Activated CD8-positive, alpha-beta memory T cell treated with anti-CD3 and anti-CD28 coated beads, Interleukin-2, amount 10 ng/mL, durations not matched to agents 7 days and 5 days (primary cell): ENCODE measurements around the gene ITGB1. TPM values are rescaled to one million over a fixed set of nuclear protein-coding genes. Genes with fewer than 3 reads are reported as not detected.
A peak's percentile ranks its signal among the peaks of the same experiment; 100 is the strongest.

ENCODE experiments used
- ATAC-seq: fragments of 150-1000 bp; cut with Tn5 transposase; one replicate; pipeline ENCODE4 v1.10.0; 2021; ENCODE audit warnings: moderate library complexity
- CTCF ChIA-PET: fragments of 350-600 bp; sonication (Branson Sonifier 250); formaldehyde crosslinking; loops from one replicate; lab custom pipeline; 2021; ENCODE audit warnings: antibody characterized with exemption; lab: Charles Lee
- DNase-seq: peaks from one replicate; pipeline ENCODE4 v3.0.0-alpha.2; 2020
- H3K27ac Mint-ChIP-seq: one replicate; pipeline ENCODE4 v1.8.0; 2021; ENCODE audit warnings: mild to moderate bottlenecking, mixed read lengths
- H3K27me3 Mint-ChIP-seq: one replicate; pipeline ENCODE4 v1.8.0; 2021; ENCODE audit warnings: mixed read lengths
- H3K36me3 Mint-ChIP-seq: one replicate; pipeline ENCODE4 v1.8.0; 2021; ENCODE audit warnings: mild to moderate bottlenecking, mixed read lengths
- H3K4me1 Mint-ChIP-seq: one replicate; pipeline ENCODE4 v1.8.0; 2021; ENCODE audit warnings: mixed read lengths
- H3K4me3 Mint-ChIP-seq: one replicate; pipeline ENCODE4 v1.8.0; 2021; ENCODE audit warnings: mild to moderate bottlenecking, moderate library complexity, mixed read lengths
- H3K9me3 Mint-ChIP-seq: one replicate; pipeline ENCODE4 v1.8.0; 2022; ENCODE audit warnings: low read depth, mixed read lengths
- total RNA-seq, 2 experiments: library from RNA; stranded (reverse); gene quantifications; one replicate each; pipeline ENCODE4 v1.2.3, GENCODE V29; 2021

Gene ITGB1
- total RNA-seq, 2 experiments from 2014 or later, result 54.2 to 59.9 TPM

- H3K4me3 Mint-ChIP-seq, result no peak overlapping the region
- no peak for ATAC-seq
- H3K36me3 Mint-ChIP-seq, result no peaks in the 10 kb centered on the region
- H3K4me1 Mint-ChIP-seq, result peaks cover 36% of the 10 kb centered on the region
- no peaks in the 10 kb centered on the region for H3K27me3 Mint-ChIP-seq
- no peak overlapping the region for H3K27ac Mint-ChIP-seq
- no peaks in the 10 kb centered on the region for H3K9me3 Mint-ChIP-seq
- no peak for DNase-seq
- CTCF ChIA-PET, result no interaction called here
These were observed 18.3 kb upstream of the ITGB1 start for GRCh38 chr10:32976338-32976737.

GRCh38 chr10:32972929-32973328, 14.9 kb upstream of the ITGB1 start:
- Mint-ChIP-seq H3K27me3 (no peaks in the 10 kb centered on the region), H3K9me3 (no peaks in the 10 kb centered on the region), H3K36me3 (no peaks in the 10 kb centered on the region), H3K27ac (no peak overlapping the region), H3K4me1 (peaks cover 25% of the 10 kb centered on the region), H3K4me3 (no peak overlapping the region)
- ATAC-seq (no peak), DNase-seq (no peak)
- CTCF ChIA-PET, result interaction anchor here (1.3 to 2.3 kb wide), 2 partner anchors 10 to 14 kb away, joined by 3 to 6 read pairs; no protein-coding TSS in a partner anchor

- no peaks in the 10 kb centered on the region for H3K27me3 Mint-ChIP-seq
- DNase-seq (no peak), ATAC-seq (no peak)
- H3K4me1 Mint-ChIP-seq, result peaks cover 25% of the 10 kb centered on the region
- no peak overlapping the region for H3K4me3 Mint-ChIP-seq
- H3K36me3 Mint-ChIP-seq, result no peaks in the 10 kb centered on the region
- CTCF ChIA-PET, result interaction anchor here (1.2 to 2.3 kb wide), 3 partner anchors 11 to 144 kb away, joined by 3 to 6 read pairs (median 3); no protein-coding TSS in a partner anchor
- H3K9me3 Mint-ChIP-seq, result no peaks in the 10 kb centered on the region
- peak overlapping the region; percentile 22 for H3K27ac Mint-ChIP-seq
These were observed 14.4 kb upstream of the ITGB1 start for GRCh38 chr10:32972460-32972859.

- CTCF ChIA-PET, result interaction anchor here (1.2 to 2.3 kb wide), 4 partner anchors 8 to 144 kb away, joined by 3 to 6 read pairs (median 4); no protein-coding TSS in a partner anchor
- H3K4me3 Mint-ChIP-seq, result no peak overlapping the region
- DNase-seq (no peak), ATAC-seq (no peak)
- H3K9me3 Mint-ChIP-seq, result no peaks in the 10 kb centered on the region
- H3K4me1 Mint-ChIP-seq, result peaks cover 25% of the 10 kb centered on the region
- H3K36me3 Mint-ChIP-seq, result no peaks in the 10 kb centered on the region
- H3K27ac Mint-ChIP-seq, result peak overlapping the region; percentile 24
- no peaks in the 10 kb centered on the region for H3K27me3 Mint-ChIP-seq
These were observed 13.6 kb upstream of the ITGB1 start for GRCh38 chr10:32971536-32972091.

DNA sequence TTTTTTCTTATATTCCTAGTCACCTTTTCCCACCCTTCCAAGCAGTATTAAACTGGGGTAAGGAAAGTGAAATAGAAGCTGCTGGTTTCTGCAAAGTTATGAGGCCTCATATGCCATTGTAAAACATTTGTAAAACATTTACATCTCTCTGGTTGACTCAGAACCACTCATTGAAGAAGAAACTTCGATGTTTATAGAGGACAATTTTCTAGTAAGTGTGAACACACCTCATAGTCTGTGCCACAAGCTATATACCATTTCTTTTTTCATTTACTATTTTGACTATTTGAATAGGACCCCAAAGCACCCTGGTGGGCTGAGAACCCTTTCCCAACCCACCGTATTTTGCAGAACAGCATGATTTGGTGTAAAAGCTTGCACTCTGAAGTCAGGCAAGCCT, 12.9 kb upstream of the ITGB1 start:
- H3K9me3 Mint-ChIP-seq, result peaks cover 3% of the 10 kb centered on the region
- peaks cover 25% of the 10 kb centered on the region for H3K4me1 Mint-ChIP-seq
- DNase-seq (no peak), ATAC-seq (no peak)
- H3K27me3 Mint-ChIP-seq, result no peaks in the 10 kb centered on the region
- no peak overlapping the region for H3K27ac Mint-ChIP-seq
- no peak overlapping the region for H3K4me3 Mint-ChIP-seq
- CTCF ChIA-PET, result interaction anchor here (1.7 kb wide), 1 partner anchor 9 kb away, joined by 4 read pairs; no protein-coding TSS in a partner anchor
- no peaks in the 10 kb centered on the region for H3K36me3 Mint-ChIP-seq

DNA sequence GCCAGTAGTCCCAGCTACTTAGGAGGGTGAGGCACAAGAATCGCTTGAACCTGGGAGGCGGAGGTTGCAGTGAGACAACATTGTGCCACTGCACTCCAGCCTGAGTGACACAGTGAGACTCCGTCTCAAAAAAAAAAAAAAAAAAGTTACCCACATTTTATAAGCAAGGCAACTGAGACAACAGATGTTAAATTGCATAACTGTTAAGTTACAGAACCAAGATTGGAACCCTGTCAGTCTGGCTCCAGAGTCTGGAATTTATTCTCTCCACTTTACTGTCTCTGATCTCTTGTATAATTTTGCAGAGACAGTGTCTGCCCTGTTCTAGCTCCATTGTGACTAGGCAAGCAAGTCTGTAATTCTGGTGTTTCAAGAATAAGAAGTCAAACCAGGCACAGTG, 6.2 kb upstream of the ITGB1 start:
- Mint-ChIP-seq H3K9me3 (peaks cover 3% of the 10 kb centered on the region), H3K4me1 (peaks cover 21% of the 10 kb centered on the region), H3K4me3 (no peak overlapping the region), H3K27me3 (no peaks in the 10 kb centered on the region), H3K27ac (no peak overlapping the region), H3K36me3 (peaks cover 1% of the 10 kb centered on the region)
- CTCF ChIA-PET, result interaction anchor here (1.5 kb wide), 1 partner anchor 45 kb away, joined by 5 read pairs; no protein-coding TSS in a partner anchor
- ATAC-seq, result no peak
- DNase-seq, result no peak

- H3K4me3 Mint-ChIP-seq, result no peak overlapping the region
- ATAC-seq, result no peak
- peaks cover 1% of the 10 kb centered on the region for H3K36me3 Mint-ChIP-seq
- H3K27ac Mint-ChIP-seq, result no peak overlapping the region
- no peak for DNase-seq
- H3K27me3 Mint-ChIP-seq, result no peaks in the 10 kb centered on the region
- H3K9me3 Mint-ChIP-seq, result peaks cover 3% of the 10 kb centered on the region
- H3K4me1 Mint-ChIP-seq, result peaks cover 29% of the 10 kb centered on the region
- CTCF ChIA-PET, result interaction anchor here (0.8 kb wide), 1 partner anchor 21 kb away, joined by 3 read pairs; no protein-coding TSS in a partner anchor
These were observed 5.1 kb upstream of the ITGB1 start for GRCh38 chr10:32963096-32963495.

GRCh38 chr10:32962521-32962920, 4.5 kb upstream of the ITGB1 start:
- Mint-ChIP-seq H3K4me1 (peaks cover 29% of the 10 kb centered on the region), H3K9me3 (peaks cover 3% of the 10 kb centered on the region), H3K27ac (no peak overlapping the region), H3K36me3 (peaks cover 1% of the 10 kb centered on the region), H3K27me3 (no peaks in the 10 kb centered on the region), H3K4me3 (no peak overlapping the region)
- ATAC-seq (no peak), DNase-seq (no peak)
- CTCF ChIA-PET, result no interaction called here

- ATAC-seq, result no peak
- no peaks in the 10 kb centered on the region for H3K27me3 Mint-ChIP-seq
- H3K4me3 Mint-ChIP-seq, result no peak overlapping the region
- H3K4me1 Mint-ChIP-seq, result peaks cover 29% of the 10 kb centered on the region
- CTCF ChIA-PET, result no interaction called here
- H3K36me3 Mint-ChIP-seq, result peaks cover 1% of the 10 kb centered on the region
- H3K9me3 Mint-ChIP-seq, result peaks cover 3% of the 10 kb centered on the region
- no peak overlapping the region for H3K27ac Mint-ChIP-seq
- no peak for DNase-seq
These were observed 3.9 kb upstream of the ITGB1 start for GRCh38 chr10:32961895-32962369.

DNA sequence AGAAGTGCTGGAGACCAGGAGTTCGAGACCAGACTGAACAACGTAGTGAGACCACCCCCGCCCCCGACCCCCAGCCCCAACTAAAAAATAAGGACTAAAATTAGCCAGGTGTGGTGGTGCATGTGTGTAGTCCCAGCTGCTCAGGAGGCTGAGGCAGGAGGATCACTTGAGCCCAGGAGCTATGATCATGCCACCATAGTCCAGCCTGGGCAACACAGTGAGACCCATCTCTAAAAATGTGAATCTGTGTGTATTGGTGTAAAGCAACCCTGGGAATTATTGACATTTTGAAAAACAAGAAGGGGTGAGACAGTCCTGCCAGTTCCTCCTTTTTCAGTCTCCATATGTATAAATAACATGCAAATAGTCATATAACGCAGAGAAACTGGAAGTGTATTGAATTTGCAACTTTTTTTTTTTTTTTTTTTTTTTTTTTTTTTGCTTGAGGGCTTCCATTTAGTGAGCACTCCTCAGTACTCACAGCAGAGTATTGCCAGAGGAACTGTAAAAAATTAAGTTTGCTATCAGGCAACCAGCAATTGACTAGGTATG, 3.4 kb upstream of the ITGB1 start:
- Mint-ChIP-seq H3K27ac (no peak overlapping the region), H3K9me3 (peaks cover 2% of the 10 kb centered on the region), H3K4me1 (peaks cover 32% of the 10 kb centered on the region), H3K36me3 (peaks cover 1% of the 10 kb centered on the region), H3K27me3 (no peaks in the 10 kb centered on the region), H3K4me3 (no peak overlapping the region)
- no peak for ATAC-seq
- DNase-seq, result no peak
- CTCF ChIA-PET, result no interaction called here

GRCh38 chr10:32960022-32960421, 2.0 kb upstream of the ITGB1 start:
- Mint-ChIP-seq H3K27ac (no peak overlapping the region), H3K27me3 (no peaks in the 10 kb centered on the region), H3K4me3 (no peak overlapping the region), H3K4me1 (peaks cover 41% of the 10 kb centered on the region), H3K9me3 (no peaks in the 10 kb centered on the region), H3K36me3 (peaks cover 1% of the 10 kb centered on the region)
- CTCF ChIA-PET, result interaction anchor here (1.2 to 1.5 kb wide), 3 partner anchors 12 to 49 kb away, joined by 3 to 6 read pairs (median 5); no protein-coding TSS in a partner anchor
- DNase-seq, result no peak
- no peak for ATAC-seq

DNA sequence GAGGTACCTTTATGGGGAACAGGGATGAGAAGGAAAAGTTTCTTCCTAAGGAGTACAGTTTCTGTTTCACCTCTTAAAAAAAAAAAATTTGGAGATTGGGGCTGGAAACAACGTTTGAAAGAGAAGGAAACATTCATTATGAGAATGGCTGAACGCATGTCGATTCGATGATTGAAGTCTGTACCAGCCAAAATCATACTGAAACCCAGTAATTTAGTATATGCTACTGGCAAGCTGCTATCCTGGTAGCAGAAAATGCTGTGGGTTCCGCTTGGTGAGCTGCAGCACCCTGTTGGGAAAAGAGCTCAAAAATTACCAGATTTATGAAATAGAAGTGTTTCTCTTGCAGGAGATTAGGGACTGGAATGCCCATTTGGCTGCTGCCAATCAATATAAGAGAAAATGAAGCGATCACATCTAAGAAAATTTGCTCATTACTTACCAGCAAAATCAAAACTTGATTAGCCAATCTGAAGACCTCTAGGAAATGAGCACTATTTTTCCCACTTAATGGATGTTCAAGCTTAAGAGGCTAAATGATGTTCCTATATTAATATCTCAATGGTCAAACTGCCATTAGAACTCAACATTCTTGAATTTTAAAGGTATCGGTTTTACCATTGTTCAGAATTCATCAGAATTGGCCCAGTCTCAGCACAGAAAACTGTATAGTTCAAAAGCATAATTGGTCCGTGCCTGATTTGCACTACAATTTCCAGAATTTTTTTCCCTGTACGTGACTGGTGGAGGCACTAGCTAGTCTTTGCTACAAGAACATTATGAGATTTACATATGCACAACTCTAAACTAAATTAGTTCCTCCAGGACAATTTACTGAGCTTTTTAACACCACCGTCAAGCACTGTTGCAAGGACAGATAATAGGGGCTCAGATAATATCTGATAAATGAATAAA, 1.2 kb upstream of the ITGB1 start:
- no peaks in the 10 kb centered on the region for H3K9me3 Mint-ChIP-seq
- CTCF ChIA-PET, result interaction anchor here (1.2 to 1.5 kb wide), 3 partner anchors 13 to 50 kb away, joined by 3 to 6 read pairs (median 5); no protein-coding TSS in a partner anchor
- peak overlapping the region; percentile 93 for H3K4me3 Mint-ChIP-seq
- peak overlapping the region; percentile 95 for H3K27ac Mint-ChIP-seq
- peak; percentile 58 for DNase-seq
- H3K4me1 Mint-ChIP-seq, result peaks cover 48% of the 10 kb centered on the region
- H3K36me3 Mint-ChIP-seq, result peaks cover 1% of the 10 kb centered on the region
- H3K27me3 Mint-ChIP-seq, result no peaks in the 10 kb centered on the region
- peak; percentile 37 for ATAC-seq
